ENCODE results near the gene EZR. TPM values are rescaled to one million over a fixed set of nuclear protein-coding genes. Genes with fewer than 3 reads are reported as not detected.
"Not testable (repeated sequence)": the region's sequence is repeated elsewhere in the genome, so short reads cannot be mapped to it uniquely, and the experiment has no call there.

EZR gene
- total RNA-seq, 1 donor from 2014 or later = 489 TPM

GRCh38 chr6:158843751-158844683, 24.8 kb upstream of the EZR start:
- TF ChIP-seq CTCF (IDR thresholded peaks at IDR 0.05) = no peak
- peak overlapping the region; percentile 28 for H3K4me3 Mint-ChIP-seq
- POLR2A ChIA-PET = interaction anchor here (0.6 to 3.1 kb wide), 10 partner anchors 8 to 46 kb away, joined by 3 to 26 read pairs (median 4); partner anchors contain the start of gene EZR
- H3K4me1 Mint-ChIP-seq = peaks cover 35% of the 10 kb centered on the region
- CTCF ChIA-PET = interaction anchor here (0.7 kb wide), 1 partner anchor 10 kb away, joined by 3 read pairs; no protein-coding TSS in a partner anchor
- H3K27ac Mint-ChIP-seq = peak overlapping the region; percentile 76
- no peaks in the 10 kb centered on the region for H3K9me3 Mint-ChIP-seq
- DNase-seq = no peak
- intact Hi-C loops (cut with micrococcal nuclease) = loop anchor here (2.0 kb wide), 1 partner anchor 17 kb away; no protein-coding TSS in a partner anchor
- H3K27me3 Mint-ChIP-seq = no peaks in the 10 kb centered on the region
- no peaks in the 10 kb centered on the region for H3K36me3 Mint-ChIP-seq (ENCODE audit: low read depth)
- peak; percentile 79 for ATAC-seq (ENCODE audit: low read depth)

- CTCF ChIA-PET = no interaction called here
- no peak for DNase-seq
Measured at GRCh38 chr6:158841358-158841757, 22.2 kb upstream of the EZR start.

GRCh38 chr6:158840465-158840864, 21.3 kb upstream of the EZR start:
- ChIA-PET CTCF (no interaction called here), POLR2A (interaction anchor here (1.3 to 2.8 kb wide), 3 partner anchors 14 to 31 kb away, joined by 3 to 13 read pairs (median 4); partner anchors contain the start of gene EZR)
- no peak for ATAC-seq (ENCODE audit: low read depth)
- no peak for DNase-seq
- Mint-ChIP-seq H3K4me1 (peaks cover 48% of the 10 kb centered on the region), H3K9me3 (no peaks in the 10 kb centered on the region), H3K4me3 (no peak overlapping the region), H3K27me3 (no peaks in the 10 kb centered on the region), H3K36me3 (ENCODE audit: low read depth) (no peaks in the 10 kb centered on the region), H3K27ac (no peak overlapping the region)
- intact Hi-C loops (cut with micrococcal nuclease) = loop anchor here (1.0 kb wide), 1 partner anchor 10 kb away; no protein-coding TSS in a partner anchor
- TF ChIP-seq CTCF (IDR thresholded peaks at IDR 0.05) = no peak

More at GRCh38 chr6:158841358-158841757, 22.2 kb upstream of the EZR start:
- H3K27me3 Mint-ChIP-seq = no peaks in the 10 kb centered on the region
- TF ChIP-seq CTCF (IDR thresholded peaks at IDR 0.05) = no peak
- ATAC-seq (ENCODE audit: low read depth) = no peak
- H3K4me3 Mint-ChIP-seq = no peak overlapping the region
- H3K27ac Mint-ChIP-seq = peak overlapping the region; percentile 42
- no peaks in the 10 kb centered on the region for H3K36me3 Mint-ChIP-seq (ENCODE audit: low read depth)
- POLR2A ChIA-PET = interaction anchor here (0.7 to 2.8 kb wide), 5 partner anchors 12 to 32 kb away, joined by 3 to 13 read pairs (median 4); partner anchors contain the start of gene EZR
- no peaks in the 10 kb centered on the region for H3K9me3 Mint-ChIP-seq
- intact Hi-C loops (cut with micrococcal nuclease) = no loop called here
- H3K4me1 Mint-ChIP-seq = peaks cover 44% of the 10 kb centered on the region

GRCh38 chr6:158839796-158840195, 20.6 kb upstream of the EZR start:
- no peaks in the 10 kb centered on the region for H3K36me3 Mint-ChIP-seq (ENCODE audit: low read depth)
- H3K9me3 Mint-ChIP-seq = no peaks in the 10 kb centered on the region
- H3K4me3 Mint-ChIP-seq = no peak overlapping the region
- no peaks in the 10 kb centered on the region for H3K27me3 Mint-ChIP-seq
- POLR2A ChIA-PET = interaction anchor here (1.3 to 2.8 kb wide), 2 partner anchors 13 to 21 kb away, joined by 4 to 13 read pairs; partner anchors contain the start of gene EZR
- peaks cover 45% of the 10 kb centered on the region for H3K4me1 Mint-ChIP-seq
- H3K27ac Mint-ChIP-seq = no peak overlapping the region
- TF ChIP-seq CTCF (IDR thresholded peaks at IDR 0.05) = no peak
- intact Hi-C loops (cut with micrococcal nuclease) = loop anchor here (1.0 kb wide), 1 partner anchor 9 kb away; no protein-coding TSS in a partner anchor
- ATAC-seq (ENCODE audit: low read depth) = no peak
- DNase-seq = no peak
- CTCF ChIA-PET = no interaction called here

- H3K9me3 Mint-ChIP-seq = not testable (repeated sequence)
- POLR2A ChIA-PET = interaction anchor here (0.9 to 1.4 kb wide), 2 partner anchors 11 to 35 kb away, joined by 3 to 4 read pairs; no protein-coding TSS in a partner anchor
Measured at GRCh38 chr6:158838790-158839189, 19.6 kb upstream of the EZR start.

More at GRCh38 chr6:158838790-158839189, 19.6 kb upstream of the EZR start:
- intact Hi-C loops (cut with micrococcal nuclease); ATAC-seq (ENCODE audit: low read depth); H3K4me3 Mint-ChIP-seq; H3K27ac Mint-ChIP-seq; H3K36me3 Mint-ChIP-seq (ENCODE audit: low read depth); H3K27me3 Mint-ChIP-seq; CTCF ChIA-PET; DNase-seq: not testable (repeated sequence)
- H3K4me1 Mint-ChIP-seq = peaks cover 38% of the 10 kb centered on the region
